ENCODE results near the gene SLC1A2.

The SLC1A2 gene

DNA sequence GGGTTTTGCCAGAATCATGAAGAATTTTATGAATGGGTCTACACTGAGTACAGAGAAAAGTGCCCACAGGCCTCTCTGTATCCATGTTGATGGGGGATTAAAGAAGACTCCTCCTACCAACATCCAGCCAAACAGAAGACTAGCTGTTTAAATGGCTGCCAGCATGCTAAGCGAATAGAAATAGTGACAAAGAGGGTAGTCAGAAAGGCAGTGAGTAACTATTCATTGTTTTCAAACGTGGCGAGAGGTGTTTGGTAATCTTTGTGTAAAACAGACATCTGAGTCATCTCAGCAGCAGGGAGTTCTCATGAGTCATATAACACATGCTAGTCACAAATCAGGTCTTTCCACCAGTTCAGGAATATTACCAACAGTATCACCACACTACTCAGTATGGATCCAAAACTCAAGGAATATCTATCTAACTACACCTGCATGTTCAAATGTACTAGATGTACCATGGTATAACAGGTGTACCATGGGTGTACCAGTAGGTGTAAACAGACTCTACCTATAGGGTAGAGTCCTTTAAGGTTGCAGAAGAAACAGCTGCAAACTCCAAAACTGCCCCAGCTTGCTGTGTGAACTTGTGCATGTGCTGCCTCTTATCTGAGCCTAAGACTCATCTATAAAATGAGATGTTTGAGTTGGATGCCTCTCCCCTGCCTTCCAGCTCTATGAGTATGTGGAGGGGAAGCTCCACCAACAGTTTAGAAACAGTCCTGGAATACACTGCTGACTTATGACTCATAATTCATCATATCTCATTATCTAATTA lies 82.0 kb downstream of the SLC1A2 start:
- Mint-ChIP-seq H3K27me3 (no peaks in the 10 kb centered on the region), H3K4me3 (no peak overlapping the region), H3K4me1 (peaks cover 26% of the 10 kb centered on the region), H3K9me3 (no peaks in the 10 kb centered on the region), H3K36me3 (no peaks in the 10 kb centered on the region), H3K27ac (no peak overlapping the region)
- no peak for ATAC-seq

DNA sequence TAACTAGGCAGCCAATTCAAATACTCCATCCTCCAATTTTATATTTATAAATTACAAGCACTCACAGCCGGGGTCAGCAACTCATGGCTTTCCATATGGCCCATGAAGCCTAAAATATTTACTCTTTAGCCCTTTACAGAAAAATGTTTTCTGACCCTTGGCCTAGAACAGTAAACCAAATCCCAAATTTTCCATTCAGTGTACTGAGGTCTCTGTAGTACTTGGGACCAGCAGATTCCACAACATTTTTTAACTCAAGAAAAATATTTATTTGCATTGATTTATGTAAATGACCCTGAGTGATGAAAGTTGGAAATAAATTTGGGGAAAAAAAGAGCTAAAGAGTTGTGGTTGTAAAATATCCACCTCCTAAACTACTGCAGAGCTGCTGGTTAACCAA lies 82.6 kb downstream of the SLC1A2 start:
- H3K4me1 Mint-ChIP-seq, result peaks cover 29% of the 10 kb centered on the region
- H3K27ac Mint-ChIP-seq, result no peak overlapping the region
- H3K4me3 Mint-ChIP-seq, result no peak overlapping the region
- no peaks in the 10 kb centered on the region for H3K27me3 Mint-ChIP-seq
- ATAC-seq, result no peak
- H3K36me3 Mint-ChIP-seq, result no peaks in the 10 kb centered on the region
- peaks cover under 1% of the 10 kb centered on the region for H3K9me3 Mint-ChIP-seq

GRCh38 chr11:35335226-35335625 lies 84.1 kb downstream of the SLC1A2 start:
- ATAC-seq, result no peak
- Mint-ChIP-seq H3K4me3 (no peak overlapping the region), H3K4me1 (peaks cover 44% of the 10 kb centered on the region), H3K27me3 (no peaks in the 10 kb centered on the region), H3K36me3 (no peaks in the 10 kb centered on the region), H3K27ac (peak overlapping the region; percentile 79), H3K9me3 (peaks cover 3% of the 10 kb centered on the region)

GRCh38 chr11:35334385-35335090 lies 84.8 kb downstream of the SLC1A2 start:
- Mint-ChIP-seq H3K4me1 (peaks cover 50% of the 10 kb centered on the region), H3K27me3 (no peaks in the 10 kb centered on the region), H3K4me3 (peak overlapping the region; percentile 38), H3K9me3 (peaks cover 3% of the 10 kb centered on the region), H3K36me3 (no peaks in the 10 kb centered on the region), H3K27ac (peak overlapping the region; percentile 79)
- peak; percentile 85 for ATAC-seq

DNA sequence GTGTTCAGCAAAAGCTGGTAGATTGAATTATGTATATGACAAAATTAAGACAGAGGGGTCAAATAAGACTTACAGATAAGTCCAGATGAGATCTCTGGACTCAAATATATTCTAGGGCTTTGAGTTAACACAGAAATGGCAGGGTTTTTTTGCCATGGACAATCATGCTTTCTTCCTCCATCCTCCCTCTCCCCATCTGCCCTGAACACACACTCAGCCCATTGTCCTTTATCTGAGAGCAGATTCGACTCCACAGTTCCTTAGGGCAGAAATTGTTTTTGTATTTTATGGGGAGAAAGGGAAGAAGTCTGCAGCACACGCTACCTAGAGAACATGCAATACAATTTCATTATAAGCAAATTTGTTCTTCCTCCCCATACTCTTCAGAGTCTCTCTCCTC lies 86.8 kb downstream of the SLC1A2 start:
- Mint-ChIP-seq H3K36me3 (no peaks in the 10 kb centered on the region), H3K27ac (peak overlapping the region; percentile 84), H3K4me3 (no peak overlapping the region), H3K9me3 (peaks cover 3% of the 10 kb centered on the region), H3K27me3 (no peaks in the 10 kb centered on the region), H3K4me1 (peaks cover 48% of the 10 kb centered on the region)
- ATAC-seq, result no peak

DNA sequence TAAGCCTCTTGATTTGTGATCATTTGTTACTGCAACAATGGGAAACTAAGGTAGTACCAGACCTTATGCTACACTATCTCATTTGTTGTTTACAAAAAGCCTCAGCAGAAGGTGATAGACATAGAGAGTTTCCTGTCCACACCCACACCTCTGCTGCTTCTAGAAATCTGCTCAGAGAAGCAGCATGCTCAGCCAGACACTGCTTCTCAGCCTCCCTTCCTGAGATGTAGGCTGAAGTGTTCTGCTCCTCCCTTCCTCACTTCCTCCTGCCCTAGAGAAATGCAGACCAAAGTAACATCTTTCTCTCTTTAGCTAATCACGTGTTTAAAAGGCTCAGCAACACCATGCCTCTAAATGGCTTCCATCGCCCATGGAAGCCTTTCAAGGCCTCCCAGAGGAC lies 88.4 kb downstream of the SLC1A2 start:
- Mint-ChIP-seq H3K4me1 (peaks cover 48% of the 10 kb centered on the region), H3K4me3 (no peak overlapping the region), H3K27me3 (no peaks in the 10 kb centered on the region), H3K36me3 (no peaks in the 10 kb centered on the region), H3K9me3 (peaks cover 3% of the 10 kb centered on the region), H3K27ac (peak overlapping the region; percentile 84)
- peak; percentile 89 for ATAC-seq

DNA sequence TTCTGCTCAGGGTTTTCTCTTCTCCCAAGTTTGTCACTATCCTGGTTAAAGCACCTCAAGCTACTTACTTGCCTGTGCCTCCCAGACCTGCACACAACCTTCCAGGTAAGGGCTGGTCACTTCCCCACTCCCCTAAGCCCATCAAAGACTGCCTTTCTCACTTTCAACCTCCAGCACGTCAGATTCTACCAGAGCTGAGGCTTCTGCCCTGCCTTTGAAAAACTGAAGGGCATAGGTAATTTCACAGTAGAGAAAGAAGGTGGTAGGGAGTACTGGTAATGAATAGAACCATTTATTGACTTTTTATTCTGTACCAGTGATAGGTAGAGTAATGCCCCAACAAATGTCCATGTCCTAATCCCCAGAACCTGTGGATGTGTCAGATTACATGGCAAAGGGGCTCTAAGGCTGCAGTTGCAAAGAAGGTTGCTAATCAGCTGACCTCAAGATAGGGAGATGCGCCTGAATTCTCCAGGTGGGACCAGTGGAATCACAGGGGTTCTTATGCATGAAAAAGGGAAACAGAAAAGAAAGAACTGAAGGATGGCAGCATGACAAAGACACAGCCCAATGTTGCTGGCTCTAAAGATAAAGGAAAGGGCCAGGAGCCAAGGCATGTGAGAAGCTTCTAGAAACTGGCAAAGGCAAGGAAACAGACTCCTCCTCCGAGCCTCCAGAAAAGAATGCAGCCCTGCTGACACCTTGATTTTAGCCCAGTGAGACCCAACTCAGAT lies 89.0 kb downstream of the SLC1A2 start:
- peaks cover 48% of the 10 kb centered on the region for H3K4me1 Mint-ChIP-seq
- H3K36me3 Mint-ChIP-seq, result no peaks in the 10 kb centered on the region
- no peaks in the 10 kb centered on the region for H3K27me3 Mint-ChIP-seq
- no peak overlapping the region for H3K4me3 Mint-ChIP-seq
- H3K27ac Mint-ChIP-seq, result peak overlapping the region; percentile 84
- no peak for ATAC-seq
- peaks cover 3% of the 10 kb centered on the region for H3K9me3 Mint-ChIP-seq

GRCh38 chr11:35327829-35328228 lies 91.5 kb downstream of the SLC1A2 start:
- H3K36me3 Mint-ChIP-seq, result no peaks in the 10 kb centered on the region
- peaks cover 35% of the 10 kb centered on the region for H3K4me1 Mint-ChIP-seq
- H3K9me3 Mint-ChIP-seq, result peaks cover 3% of the 10 kb centered on the region
- no peaks in the 10 kb centered on the region for H3K27me3 Mint-ChIP-seq
- H3K4me3 Mint-ChIP-seq, result no peak overlapping the region
- no peak overlapping the region for H3K27ac Mint-ChIP-seq
- no peak for ATAC-seq

GRCh38 chr11:35326266-35326879 lies 93.0 kb downstream of the SLC1A2 start:
- no peak overlapping the region for H3K4me3 Mint-ChIP-seq
- no peak overlapping the region for H3K27ac Mint-ChIP-seq
- no peaks in the 10 kb centered on the region for H3K9me3 Mint-ChIP-seq
- no peaks in the 10 kb centered on the region for H3K27me3 Mint-ChIP-seq
- H3K4me1 Mint-ChIP-seq, result peaks cover 36% of the 10 kb centered on the region
- ATAC-seq, result no peak
- no peaks in the 10 kb centered on the region for H3K36me3 Mint-ChIP-seq

DNA sequence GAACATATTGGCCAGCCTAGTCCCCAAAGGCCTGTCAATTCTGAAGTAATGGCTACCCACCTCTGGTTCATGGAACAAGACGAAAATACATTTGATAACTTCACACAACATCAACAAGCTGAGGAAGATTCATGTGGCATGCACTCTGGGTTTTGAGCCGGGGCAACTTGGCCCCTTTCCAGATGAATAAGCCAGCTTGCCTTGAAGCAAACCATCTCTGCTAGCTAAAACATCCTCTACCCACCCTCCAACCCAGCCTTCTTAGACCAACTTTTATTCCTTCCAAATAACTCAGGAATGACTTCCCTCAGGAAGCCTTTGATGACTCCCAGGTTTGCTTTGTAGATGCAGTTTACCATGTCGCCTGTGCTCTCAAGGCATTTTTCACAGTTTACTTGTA lies 94.4 kb downstream of the SLC1A2 start:
- no peak overlapping the region for H3K27ac Mint-ChIP-seq
- no peaks in the 10 kb centered on the region for H3K27me3 Mint-ChIP-seq
- no peak overlapping the region for H3K4me3 Mint-ChIP-seq
- H3K4me1 Mint-ChIP-seq, result peaks cover 22% of the 10 kb centered on the region
- no peaks in the 10 kb centered on the region for H3K9me3 Mint-ChIP-seq
- no peak for ATAC-seq
- no peaks in the 10 kb centered on the region for H3K36me3 Mint-ChIP-seq

DNA sequence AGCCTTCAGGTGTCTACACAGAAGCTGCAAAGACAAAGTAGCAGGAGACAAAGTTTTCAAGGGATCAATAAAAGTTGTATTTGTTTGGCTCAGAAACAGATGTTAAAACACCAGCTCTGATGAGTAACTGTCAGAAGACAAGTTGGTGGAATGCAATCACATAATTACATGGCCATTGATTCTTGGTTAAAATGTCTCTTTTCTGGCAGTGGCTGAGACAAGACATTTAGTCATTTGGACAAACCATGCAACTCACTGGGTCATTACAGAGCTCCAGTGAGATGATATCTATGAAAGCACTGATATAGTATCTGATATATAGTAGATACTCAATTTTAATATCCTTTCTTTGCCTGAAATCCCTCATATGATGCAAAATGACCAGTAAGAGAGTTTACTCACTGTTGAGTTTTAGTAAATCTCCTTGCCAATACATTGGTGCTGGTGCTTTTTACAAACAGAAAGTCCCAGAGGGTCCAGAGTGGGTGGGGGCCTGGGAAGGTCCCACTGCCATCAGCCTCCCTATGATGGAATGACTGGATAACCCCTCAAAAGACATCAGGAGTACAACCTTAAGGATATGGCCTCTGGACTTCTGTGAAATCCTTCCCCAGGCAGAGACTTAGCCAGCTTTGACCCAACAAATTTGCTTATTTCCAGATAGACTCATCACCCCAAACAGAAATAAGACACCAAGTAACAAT lies 95.0 kb downstream of the SLC1A2 start:
- no peak for ATAC-seq
- Mint-ChIP-seq H3K9me3 (no peaks in the 10 kb centered on the region), H3K4me3 (no peak overlapping the region), H3K36me3 (no peaks in the 10 kb centered on the region), H3K27ac (no peak overlapping the region), H3K4me1 (peaks cover 19% of the 10 kb centered on the region), H3K27me3 (no peaks in the 10 kb centered on the region)

DNA sequence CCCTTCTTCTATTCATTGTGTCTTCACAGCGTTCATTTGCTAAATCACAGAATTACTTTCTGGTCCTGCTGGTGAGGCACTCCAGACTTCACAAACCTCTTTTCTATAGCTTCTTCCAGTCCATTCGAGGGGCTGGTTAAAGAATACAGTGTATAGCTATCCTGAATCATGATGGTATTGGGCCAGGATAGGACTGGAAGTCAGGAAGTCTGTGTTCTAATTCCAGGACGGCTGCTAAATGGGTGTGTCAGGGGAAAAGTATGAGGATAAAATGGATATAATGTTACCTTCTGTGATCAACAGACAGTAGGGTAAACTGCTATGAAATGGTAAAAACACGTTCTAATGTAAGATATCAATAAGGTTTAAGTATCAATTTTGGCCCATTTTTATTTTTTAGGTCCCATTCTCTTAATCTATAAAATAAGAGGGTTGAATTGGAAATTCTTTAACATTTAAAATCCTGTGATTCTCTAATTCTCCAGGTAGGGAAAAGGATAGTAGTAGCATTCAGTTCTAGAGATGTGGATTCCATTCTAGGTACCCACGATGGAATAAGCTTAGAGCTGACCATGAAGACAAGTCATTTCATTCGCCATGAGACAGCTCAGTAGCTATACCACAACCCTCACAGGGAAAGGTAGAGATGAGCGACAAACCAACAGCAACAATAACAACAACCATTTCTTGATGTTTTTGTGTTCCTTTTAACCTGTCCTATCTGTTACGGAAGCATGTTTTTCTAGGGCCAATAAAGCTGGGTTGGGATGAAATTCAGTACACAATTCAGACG lies 96.1 kb downstream of the SLC1A2 start:
- no peak overlapping the region for H3K27ac Mint-ChIP-seq
- peaks cover 27% of the 10 kb centered on the region for H3K4me1 Mint-ChIP-seq
- no peaks in the 10 kb centered on the region for H3K27me3 Mint-ChIP-seq

GRCh38 chr11:35322318-35322979 lies 96.9 kb downstream of the SLC1A2 start:
- H3K4me1 Mint-ChIP-seq, result peaks cover 27% of the 10 kb centered on the region
- no peak for ATAC-seq
- H3K4me3 Mint-ChIP-seq, result no peak overlapping the region
- no peaks in the 10 kb centered on the region for H3K36me3 Mint-ChIP-seq
- no peak overlapping the region for H3K27ac Mint-ChIP-seq
- no peaks in the 10 kb centered on the region for H3K27me3 Mint-ChIP-seq
- H3K9me3 Mint-ChIP-seq, result no peaks in the 10 kb centered on the region

More for the DNA sequence above, 96.1 kb downstream of the SLC1A2 start:
- H3K9me3 Mint-ChIP-seq, result no peaks in the 10 kb centered on the region
- H3K4me3 Mint-ChIP-seq, result no peak overlapping the region
- no peaks in the 10 kb centered on the region for H3K36me3 Mint-ChIP-seq
- ATAC-seq, result no peak
